ENCODE measurements around the gene GCSAM. TPM values are rescaled to one million over a fixed set of nuclear protein-coding genes. Genes with fewer than 3 reads are reported as not detected.

Gene GCSAM
- total RNA-seq, 1 experiment from 2014 or later = not detected

GRCh38 chr3:112132554-112132953 is 494 bp downstream of the GCSAM start:
- DNase-seq = no peak
- no peak overlapping the region for H3K27ac ChIP-seq (ENCODE audit: insufficient read length, low read depth, low read length)
- no peak overlapping the region for H2AK5ac ChIP-seq (ENCODE audit: insufficient read length, low read length)
- no peak overlapping the region for H2BK20ac ChIP-seq (ENCODE audit: low read depth, low read length, poor library complexity, severe bottlenecking)
- H2BK15ac ChIP-seq (ENCODE audit: low read depth, low read length) = no peak overlapping the region
- no peaks in the 10 kb centered on the region for H3K27me3 Mint-ChIP-seq (ENCODE audit: low read depth)
- no peak overlapping the region for H3K27ac Mint-ChIP-seq
- no peaks in the 10 kb centered on the region for H4K20me1 ChIP-seq (ENCODE audit: control insufficient read depth, insufficient read depth, insufficient read length)
- no peak overlapping the region for H2BK12ac ChIP-seq (ENCODE audit: insufficient read length, low read depth, low read length)
- no peak overlapping the region for H3K4ac ChIP-seq (ENCODE audit: low read depth, low read length)
- no peak overlapping the region for H3K56ac ChIP-seq (ENCODE audit: insufficient read length, low read depth, low read length)
- H3K23ac ChIP-seq (ENCODE audit: insufficient read length, low read depth, low read length) = no peak overlapping the region
- peaks cover 32 to 50% of the 10 kb centered on the region in 2 experiments for H3K4me1 Mint-ChIP-seq
- H4K8ac ChIP-seq (replicated peaks; ENCODE audit: insufficient read length, low read depth, low read length) = no peak overlapping the region
- no peak overlapping the region for H3K4me2 ChIP-seq (ENCODE audit: insufficient read depth, insufficient read length, low read length)
- H2BK5ac ChIP-seq (ENCODE audit: insufficient read length, low read length) = no peak overlapping the region
- no peak overlapping the region for H3K4me3 Mint-ChIP-seq
- TF ChIP-seq CTCF (conservative IDR thresholded peaks at IDR 0.05) = no peak
- WGBS (ENCODE audit: extremely low coverage, insufficient read length, low lambda C conversion rate) = no CpG with 5 or more reads among the region's 1 CpG
- H3K79me1 ChIP-seq (ENCODE audit: insufficient read depth, low read depth, low read length, poor library complexity, severe bottlenecking) = no peaks in the 10 kb centered on the region
- H4K5ac ChIP-seq (ENCODE audit: insufficient read length, low read depth, low read length) = no peak overlapping the region
- H3K9me3 Mint-ChIP-seq = no peaks in the 10 kb centered on the region
- H3K23me2 ChIP-seq (ENCODE audit: insufficient read length, low read depth, low read length, poor library complexity, severe bottlenecking) = no peaks in the 10 kb centered on the region
- H2BK120ac ChIP-seq (ENCODE audit: low read depth, low read length, poor library complexity, severe bottlenecking) = no peak overlapping the region
- H3K9ac ChIP-seq (ENCODE audit: extremely low read depth, insufficient read length, low read length) = no peak overlapping the region
- H3K4me1 ChIP-seq (ENCODE audit: insufficient read depth, low read length) = peaks cover 6% of the 10 kb centered on the region; the same call in 1 of the 2 replicates
- H3K9me3 ChIP-seq (ENCODE audit: control insufficient read depth, low read depth, low read length) = no peaks in the 10 kb centered on the region
- no peak overlapping the region for H3T11ph ChIP-seq (ENCODE audit: low read length)
- no peaks in the 10 kb centered on the region; a peak in 1 of 7 replicates for H3K36me3 Mint-ChIP-seq (ENCODE audit: insufficient read depth in 1 of 3, low read depth in 3 of 3)
- no peaks in the 10 kb centered on the region for H3K79me2 ChIP-seq (ENCODE audit: insufficient read depth, low read length)
- H3K27me3 ChIP-seq (ENCODE audit: insufficient read depth, low read length) = no peaks in the 10 kb centered on the region
- no peak overlapping the region for H3K18ac ChIP-seq (ENCODE audit: insufficient read length, low read depth, low read length)
- no peak overlapping the region for H4K91ac ChIP-seq (ENCODE audit: insufficient read length, low read depth, low read length)
- no peak overlapping the region for H2AFZ ChIP-seq (ENCODE audit: low read length)
- H3K14ac ChIP-seq (ENCODE audit: insufficient read depth, low read length) = no peak overlapping the region
